ENCODE results near the gene AK4.

The AK4 gene

GRCh38 chr1:65279070-65279779 is 131.2 kb downstream of the AK4 start:
- DNase-seq = no peak
